GM12864 (cell line): ENCODE data around the gene RER1.

Experiments
- DNase-seq: peaks from one replicate; pipeline ENCODE4 v3.0.0-alpha.2; 2011; ENCODE audit warnings: low read depth
- H3K4me3 ChIP-seq: 2 replicates; pipeline ENCODE4 v1.5.1; 2011; ENCODE audit warnings: mild to moderate bottlenecking, low read depth, low read length, control low read depth
- CTCF ChIP-seq: IDR thresholded peaks from 2 replicates; pipeline ENCODE4 v1.5.1; 2011; ENCODE audit warnings: low read depth, mild to moderate bottlenecking, moderate library complexity, low read length, control low read depth, inconsistent platforms; ENCODE audit errors: missing control alignments

Gene RER1

GRCh38 chr1:2358651-2359640 lies 32.7 kb upstream of the RER1 start:
- H3K4me3 ChIP-seq: no peak overlapping the region
- DNase-seq: no peak
- no peak for TF ChIP-seq CTCF

GRCh38 chr1:2360588-2361364 lies 30.9 kb upstream of the RER1 start:
- H3K4me3 ChIP-seq: no peak overlapping the region
- TF ChIP-seq CTCF: no peak
- no peak for DNase-seq

- H3K4me3 ChIP-seq: no peak overlapping the region
- no peak for DNase-seq
- no peak for TF ChIP-seq CTCF
Observed at GRCh38 chr1:2363847-2364513, 27.7 kb upstream of the RER1 start.

- H3K4me3 ChIP-seq: no peak overlapping the region
- DNase-seq: no peak
- TF ChIP-seq CTCF: no peak
Observed at GRCh38 chr1:2368053-2368744, 23.4 kb upstream of the RER1 start.

GRCh38 chr1:2372551-2373490 lies 18.8 kb upstream of the RER1 start:
- no peak for DNase-seq
- no peak for TF ChIP-seq CTCF
- H3K4me3 ChIP-seq: no peak overlapping the region
